HUES64 (cell line): ENCODE data around the gene ITPR2.

Experiments used
- H3K27ac ChIP-seq: 2 replicates; pipeline ENCODE4 v1.7.0; 2013; ENCODE audit warnings: low read depth, low read length, inconsistent platforms
- H3K27me3 ChIP-seq: 2 replicates; pipeline ENCODE4 v1.6.1; 2013; ENCODE audit warnings: mild to moderate bottlenecking, low read length; ENCODE audit not compliant: insufficient read depth
- H3K36me3 ChIP-seq: 2 replicates; pipeline ENCODE4 v1.6.1; 2013; ENCODE audit warnings: mild to moderate bottlenecking, low read length; ENCODE audit not compliant: insufficient read depth
- H3K4me1 ChIP-seq: 2 replicates; pipeline ENCODE4 v1.6.1; 2013; ENCODE audit warnings: mild to moderate bottlenecking, low read length, moderate library complexity; ENCODE audit not compliant: insufficient read depth
- H3K4me3 ChIP-seq: 2 replicates; pipeline ENCODE4 v1.5.1; 2013; ENCODE audit warnings: mild to moderate bottlenecking, low read length, moderate library complexity
- H3K9ac ChIP-seq: 2 replicates; pipeline ENCODE4 v1.6.1; 2013; ENCODE audit warnings: mild to moderate bottlenecking, low read depth, low read length
- H3K9me3 ChIP-seq: 2 replicates; pipeline ENCODE4 v1.6.1; 2013; ENCODE audit warnings: low read depth, low read length; ENCODE audit not compliant: insufficient read depth
- WGBS: fragments of 150-250, 120-280 bp; methylation state at CpG from one replicate; pipeline ENCODE4 v1.1.7; 2013; ENCODE audit warnings: missing lambda C conversion rate; 5-methylcytosine and 5-hydroxymethylcytosine counted together

ITPR2 gene

DNA sequence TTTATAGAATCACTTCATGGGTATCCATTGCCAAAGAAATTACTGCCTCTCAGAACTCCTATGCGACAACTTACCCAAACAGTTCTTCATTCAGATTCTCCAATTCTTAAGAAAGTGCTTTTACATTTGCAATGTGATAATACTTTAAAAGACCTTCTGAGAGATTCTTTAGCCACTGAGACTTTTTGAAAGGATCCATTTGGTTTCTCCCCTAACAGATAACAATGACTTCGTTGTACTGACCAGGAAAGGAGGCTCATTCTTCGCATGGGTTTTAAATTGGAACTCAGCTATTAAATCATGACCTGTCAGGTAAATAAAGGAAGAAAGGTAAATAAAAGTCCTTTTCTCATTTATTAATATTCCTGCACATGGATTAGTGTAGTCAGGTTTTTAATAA lies 14.8 kb downstream of the ITPR2 start:
- no peak overlapping the region for H3K27ac ChIP-seq

GRCh38 chr12:26817183-26817591 lies 15.8 kb downstream of the ITPR2 start:
- H3K27ac ChIP-seq = no peak overlapping the region
- WGBS = 85% methylated on average over 4 of the region's 4 CpGs
- no peak overlapping the region for H3K4me3 ChIP-seq
- H3K27me3 ChIP-seq = no peaks in the 10 kb centered on the region
- peaks cover 4% of the 10 kb centered on the region; the same call in 1 of the 2 replicates for H3K4me1 ChIP-seq
- 0 out of 2 replicates have a peak, but pooled peaks cover 3% of the 10 kb centered on the region for H3K36me3 ChIP-seq
- no peaks in the 10 kb centered on the region for H3K9me3 ChIP-seq
- H3K9ac ChIP-seq = no peak overlapping the region

More for the DNA sequence above, 14.8 kb downstream of the ITPR2 start:
- no peak overlapping the region for H3K4me3 ChIP-seq
- H3K4me1 ChIP-seq = peaks cover 4% of the 10 kb centered on the region; the same call in 1 of the 2 replicates
- 0 out of 2 replicates have a peak, but pooled peaks cover 3% of the 10 kb centered on the region for H3K36me3 ChIP-seq
- no peaks in the 10 kb centered on the region for H3K9me3 ChIP-seq
- no peak overlapping the region for H3K9ac ChIP-seq
- H3K27me3 ChIP-seq = no peaks in the 10 kb centered on the region
- WGBS = 93% methylated on average over 2 of the region's 3 CpGs

GRCh38 chr12:26813812-26814211 lies 19.2 kb downstream of the ITPR2 start:
- no peaks in the 10 kb centered on the region for H3K9me3 ChIP-seq
- H3K9ac ChIP-seq = no peak overlapping the region
- 0 out of 2 replicates have a peak, but pooled peaks cover 3% of the 10 kb centered on the region for H3K36me3 ChIP-seq
- WGBS = 90% methylated on average over 7 of the region's 7 CpGs
- no peaks in the 10 kb centered on the region for H3K27me3 ChIP-seq
- H3K4me1 ChIP-seq = peaks cover 10% of the 10 kb centered on the region; the same call in 1 of the 2 replicates
- no peak overlapping the region for H3K27ac ChIP-seq
- no peak overlapping the region for H3K4me3 ChIP-seq

DNA sequence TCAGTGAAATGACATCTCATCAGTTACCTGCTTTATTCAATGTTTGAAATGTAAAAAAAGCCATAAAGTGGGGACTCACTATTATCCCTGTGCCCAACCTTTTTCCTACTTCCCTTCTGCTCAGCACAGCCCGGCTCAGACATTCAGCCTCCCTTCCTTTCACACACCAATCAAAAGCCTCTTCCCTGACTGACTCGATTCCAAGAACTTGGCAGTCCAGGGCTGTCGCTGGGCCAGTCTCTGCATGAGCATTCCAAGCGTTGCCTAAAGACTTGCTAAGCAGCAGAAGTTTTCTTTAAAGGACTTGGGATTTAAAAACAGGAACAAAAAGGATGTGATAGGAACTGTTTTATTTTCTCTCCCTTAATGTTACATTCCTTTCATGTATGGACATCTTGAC lies 22.7 kb downstream of the ITPR2 start:
- Histone ChIP-seq H3K4me1 (0 out of 2 replicates have a peak, but pooled peaks cover 6% of the 10 kb centered on the region), H3K9ac (no peak overlapping the region), H3K27ac (no peak overlapping the region), H3K4me3 (no peak overlapping the region), H3K9me3 (no peaks in the 10 kb centered on the region), H3K27me3 (no peaks in the 10 kb centered on the region), H3K36me3 (no peaks in the 10 kb centered on the region)
- WGBS = 59% methylated on average over 4 of the region's 4 CpGs

DNA sequence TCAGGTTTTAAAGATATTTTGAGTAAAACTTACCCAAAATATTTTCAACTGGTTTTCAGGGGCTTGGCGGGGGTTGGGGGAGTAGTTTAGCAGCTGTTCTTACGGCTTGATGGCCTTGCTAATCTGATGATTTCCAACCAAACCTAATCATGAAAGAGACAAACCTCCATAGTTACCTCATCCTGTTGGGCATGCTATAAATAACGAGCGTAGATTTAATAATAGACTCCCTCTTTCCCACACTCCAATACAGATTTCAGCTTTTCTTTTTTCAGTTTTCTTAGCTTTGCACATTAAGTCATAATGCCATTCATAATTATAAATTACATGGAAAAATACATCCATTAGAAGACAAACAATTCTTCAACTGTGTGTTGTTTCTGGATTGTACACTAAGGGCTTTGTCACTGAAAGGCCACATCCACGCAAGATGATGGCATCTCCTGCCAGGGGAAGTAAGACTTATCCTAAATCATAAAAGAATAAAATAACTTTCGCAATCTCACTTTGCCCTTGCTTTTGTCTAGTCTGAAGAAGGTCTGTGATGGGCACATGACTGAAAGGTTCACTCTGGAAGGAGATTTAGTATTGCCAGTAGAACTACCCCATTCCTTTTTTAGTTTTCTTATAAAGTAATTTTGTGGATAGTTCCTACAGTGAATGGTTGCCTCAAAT lies 23.2 kb downstream of the ITPR2 start:
- Histone ChIP-seq H3K36me3 (no peaks in the 10 kb centered on the region), H3K9ac (no peak overlapping the region), H3K27ac (no peak overlapping the region)

GRCh38 chr12:26808766-26809476 lies 24.1 kb downstream of the ITPR2 start:
- H3K4me3 ChIP-seq = no peak overlapping the region
- H3K27me3 ChIP-seq = no peaks in the 10 kb centered on the region
- H3K4me1 ChIP-seq = peaks cover 10% of the 10 kb centered on the region; the same call in 1 of the 2 replicates
- H3K27ac ChIP-seq = no peak overlapping the region
- 89% methylated on average over 3 of the region's 3 CpGs for WGBS
- H3K9me3 ChIP-seq = no peaks in the 10 kb centered on the region
- H3K9ac ChIP-seq = no peak overlapping the region
- H3K36me3 ChIP-seq = no peaks in the 10 kb centered on the region

More for the DNA sequence above, 23.2 kb downstream of the ITPR2 start:
- 95% methylated on average over 6 of the region's 6 CpGs for WGBS
- no peaks in the 10 kb centered on the region for H3K27me3 ChIP-seq
- no peaks in the 10 kb centered on the region for H3K9me3 ChIP-seq
- H3K4me1 ChIP-seq = 0 out of 2 replicates have a peak, but pooled peaks cover 6% of the 10 kb centered on the region
- no peak overlapping the region for H3K4me3 ChIP-seq

DNA sequence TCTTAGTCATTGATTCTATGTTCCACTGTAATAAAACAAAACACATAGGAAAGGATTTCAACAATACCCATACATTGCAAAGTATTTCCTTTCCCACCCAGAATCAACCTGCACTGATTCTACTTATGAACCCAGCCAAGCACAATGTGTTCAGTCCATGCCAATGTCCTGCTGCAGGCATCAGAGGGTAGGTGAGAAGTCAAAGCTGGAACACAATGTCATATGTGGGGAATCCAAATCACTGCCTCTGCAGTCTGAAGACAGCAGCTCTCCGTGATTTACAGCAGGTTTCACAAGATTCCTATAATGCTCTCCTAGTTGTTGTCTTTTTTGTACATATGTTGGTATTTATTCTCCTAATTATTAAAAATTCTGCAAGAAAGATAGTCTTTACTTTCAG lies 25.7 kb downstream of the ITPR2 start:
- no peaks in the 10 kb centered on the region for H3K27me3 ChIP-seq
- H3K36me3 ChIP-seq = no peaks in the 10 kb centered on the region
- no peaks in the 10 kb centered on the region for H3K9me3 ChIP-seq
- H3K4me1 ChIP-seq = peaks cover 10% of the 10 kb centered on the region; the same call in 1 of the 2 replicates
- no peak overlapping the region for H3K4me3 ChIP-seq
- no peak overlapping the region for H3K27ac ChIP-seq
- WGBS = 80% methylated on average over 1 of the region's 1 CpG
- no peak overlapping the region for H3K9ac ChIP-seq

GRCh38 chr12:26806556-26806955 lies 26.4 kb downstream of the ITPR2 start:
- no peak overlapping the region for H3K27ac ChIP-seq

GRCh38 chr12:26805401-26805971 lies 27.5 kb downstream of the ITPR2 start:
- Histone ChIP-seq H3K27ac (no peak overlapping the region), H3K27me3 (no peaks in the 10 kb centered on the region), H3K4me3 (no peak overlapping the region), H3K36me3 (no peaks in the 10 kb centered on the region), H3K9ac (no peak overlapping the region), H3K4me1 (peaks cover 8% of the 10 kb centered on the region; the same call in 1 of the 2 replicates), H3K9me3 (no peaks in the 10 kb centered on the region)
- WGBS = 91% methylated on average over 5 of the region's 5 CpGs

More at GRCh38 chr12:26806556-26806955, 26.4 kb downstream of the ITPR2 start:
- Histone ChIP-seq H3K4me1 (peaks cover 10% of the 10 kb centered on the region; the same call in 1 of the 2 replicates), H3K27me3 (no peaks in the 10 kb centered on the region), H3K36me3 (no peaks in the 10 kb centered on the region), H3K9ac (no peak overlapping the region), H3K9me3 (no peaks in the 10 kb centered on the region), H3K4me3 (no peak overlapping the region)
- 99% methylated on average over 5 of the region's 5 CpGs for WGBS

DNA sequence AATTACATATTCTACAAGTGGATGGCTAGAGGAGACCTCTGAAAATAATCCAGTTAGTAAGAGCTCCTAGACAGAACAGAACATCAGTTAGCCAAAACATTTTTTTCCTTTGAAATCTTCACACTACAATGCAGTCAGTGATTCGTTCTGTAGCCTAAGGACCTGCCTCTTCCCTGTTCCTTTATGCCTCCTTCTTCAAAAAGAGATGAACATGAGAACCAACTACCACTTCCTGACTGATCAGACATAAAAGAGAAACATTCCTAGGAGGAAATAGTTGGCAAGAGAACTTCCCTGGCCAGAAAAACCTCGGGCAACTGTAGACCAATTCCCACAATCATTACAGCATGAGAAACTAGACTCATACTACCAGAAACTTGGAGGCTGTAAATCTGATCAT lies 29.4 kb downstream of the ITPR2 start:
- Histone ChIP-seq H3K36me3 (no peaks in the 10 kb centered on the region), H3K27ac (no peak overlapping the region), H3K27me3 (no peaks in the 10 kb centered on the region), H3K4me3 (no peak overlapping the region), H3K4me1 (peaks cover 4% of the 10 kb centered on the region; the same call in 1 of the 2 replicates), H3K9me3 (no peaks in the 10 kb centered on the region), H3K9ac (no peak overlapping the region)
- whole genome bisulfite sequencing = 86% methylated on average over 2 of the region's 2 CpGs

- no peak overlapping the region for H3K4me3 ChIP-seq
- H3K9me3 ChIP-seq = no peaks in the 10 kb centered on the region
- H3K36me3 ChIP-seq = no peaks in the 10 kb centered on the region
- WGBS = 100% methylated on average over 1 of the region's 1 CpG
- H3K27me3 ChIP-seq = no peaks in the 10 kb centered on the region
- peaks cover 4% of the 10 kb centered on the region; the same call in 1 of the 2 replicates for H3K4me1 ChIP-seq
- H3K9ac ChIP-seq = no peak overlapping the region
- no peak overlapping the region for H3K27ac ChIP-seq
Measured at GRCh38 chr12:26801486-26801885, 31.5 kb downstream of the ITPR2 start.
